Stimulated activated CD8-positive, alpha-beta memory T cell treated with anti-CD3 and anti-CD28 coated beads, Interleukin-15, amount 100 ng/mL, for 48 hours (primary cell): Measurements from ENCODE around the gene PLEKHO2.
"Not testable (repeated sequence)": the region's sequence is repeated elsewhere in the genome, so short reads cannot be mapped to it uniquely, and the experiment has no call there.

Source experiments
- DNase-seq, 2 donors: peaks; one replicate each; pipeline ENCODE4 v3.0.0-alpha.2; 2020; ENCODE audit warnings: low read depth in 2 of 2

Gene PLEKHO2

GRCh38 chr15:64841344-64842095 is at the start of gene PLEKHO2:
PLEKHO2 (plus strand) TSS chr15:64841915; CDS start chr15:64842017, 102 bp downstream.
- DNase-seq: peak; percentile 83 to 84

- DNase-seq: no peak
Observed at GRCh38 chr15:64792282-64792681, 49.4 kb upstream of the PLEKHO2 start.

GRCh38 chr15:64795299-64795698 is 46.4 kb upstream of the PLEKHO2 start:
- not testable (repeated sequence) for DNase-seq

GRCh38 chr15:64795921-64796320 is 45.8 kb upstream of the PLEKHO2 start:
- not testable (repeated sequence) for DNase-seq

GRCh38 chr15:64798905-64799304 is 42.8 kb upstream of the PLEKHO2 start:
- not testable (repeated sequence) for DNase-seq

- DNase-seq: no peak
Observed at GRCh38 chr15:64800476-64800875, 41.2 kb upstream of the PLEKHO2 start.

- no peak for DNase-seq
Observed at GRCh38 chr15:64803526-64803925, 38.2 kb upstream of the PLEKHO2 start.

GRCh38 chr15:64804619-64805018 is 37.1 kb upstream of the PLEKHO2 start:
- DNase-seq: no peak

GRCh38 chr15:64806509-64806908 is 35.2 kb upstream of the PLEKHO2 start:
- DNase-seq: no peak

GRCh38 chr15:64807051-64807749 is 34.5 kb upstream of the PLEKHO2 start:
- DNase-seq: no peak

GRCh38 chr15:64807751-64808222 is 33.9 kb upstream of the PLEKHO2 start:
- DNase-seq: no peak

GRCh38 chr15:64808785-64809453 is 32.8 kb upstream of the PLEKHO2 start:
- no peak for DNase-seq

GRCh38 chr15:64809649-64810496 is 31.8 kb upstream of the PLEKHO2 start:
- peak in 1 of 2 donors; percentile 36 for DNase-seq

GRCh38 chr15:64810497-64811326 is 31.0 kb upstream of the PLEKHO2 start:
- DNase-seq: no peak

- DNase-seq: no peak
Observed at GRCh38 chr15:64813075-64813474, 28.6 kb upstream of the PLEKHO2 start.

GRCh38 chr15:64814283-64814682 is 27.4 kb upstream of the PLEKHO2 start:
- not testable (repeated sequence) for DNase-seq

GRCh38 chr15:64814965-64815364 is 26.8 kb upstream of the PLEKHO2 start:
- not testable (repeated sequence) for DNase-seq

- DNase-seq: no peak
Observed at GRCh38 chr15:64816452-64816851, 25.3 kb upstream of the PLEKHO2 start.

GRCh38 chr15:64824929-64825430 is 16.7 kb upstream of the PLEKHO2 start:
- DNase-seq: no peak
